Osteoblast (primary cell): ENCODE results near the gene LEO1. TPM values are rescaled to one million over a fixed set of nuclear protein-coding genes. Genes with fewer than 3 reads are reported as not detected.
A peak's percentile ranks its signal among the peaks of the same experiment; 100 is the strongest.

Source experiments
- DNase-seq: peaks from one replicate; pipeline ENCODE4 v3.0.0; 2011; ENCODE audit warnings: low spot score, mixed read lengths; ENCODE audit not compliant: insufficient read length; ENCODE audit errors: missing footprints
- H2AFZ ChIP-seq: 2 replicates; pipeline ENCODE4 v1.6.0; 2011; ENCODE audit warnings: mild to moderate bottlenecking, low read length
- H3K27ac ChIP-seq: 2 replicates; pipeline ENCODE4 v1.5.1; 2011; ENCODE audit warnings: mild to moderate bottlenecking, low read depth, low read length, moderate library complexity
- H3K27me3 ChIP-seq: 2 replicates; pipeline ENCODE4 v1.6.0; 2012; ENCODE audit warnings: mild to moderate bottlenecking, control low read depth, inconsistent platforms, low read length, moderate library complexity; ENCODE audit not compliant: insufficient read depth
- H3K36me3 ChIP-seq: 2 replicates; pipeline ENCODE4 v1.5.1; 2011; ENCODE audit warnings: mild to moderate bottlenecking, low read length, control low read depth, moderate library complexity; ENCODE audit not compliant: insufficient read depth
- H3K4me1 ChIP-seq: 2 replicates; pipeline ENCODE4 v1.5.1; 2011; ENCODE audit warnings: mild to moderate bottlenecking, low read length, control low read depth, moderate library complexity; ENCODE audit not compliant: insufficient read depth
- H3K4me2 ChIP-seq: 2 replicates; pipeline ENCODE4 v1.6.0; 2011; ENCODE audit warnings: mild to moderate bottlenecking, low read length; ENCODE audit not compliant: insufficient read depth
- H3K4me3 ChIP-seq: fragments of 200-600 bp; sonication (generic); 3 replicates; pipeline ENCODE4 v1.5.1; 2012; ENCODE audit warnings: mild to moderate bottlenecking, low read length, inconsistent platforms; ENCODE audit not compliant: insufficient read depth
- H3K79me2 ChIP-seq: 2 replicates; pipeline ENCODE4 v1.6.0; 2012; ENCODE audit warnings: mild to moderate bottlenecking, low read length, control low read depth, inconsistent platforms; ENCODE audit not compliant: insufficient read depth
- H3K9me3 ChIP-seq: 2 replicates; pipeline ENCODE4 v1.5.1; 2011; ENCODE audit warnings: low read depth, low read length, control low read depth
- H4K20me1 ChIP-seq: 2 replicates; pipeline ENCODE4 v1.6.0; 2012; ENCODE audit warnings: mild to moderate bottlenecking, low read length, control low read depth; ENCODE audit not compliant: insufficient read depth
- CTCF ChIP-seq: IDR thresholded peaks from 2 replicates; pipeline ENCODE4 v1.5.1; 2011; ENCODE audit warnings: mild to moderate bottlenecking, low read depth, low read length, moderate library complexity; ENCODE audit errors: extremely low read depth
- total RNA-seq: library from RNA; depleted of rRNA; stranded (reverse); fragments of >200 nt; gene quantifications from 2 replicates; pipeline ENCODE4 v1.2.3, GENCODE V29; 2012

Gene LEO1
- total RNA-seq, 1 donor = 16.3 TPM

GRCh38 chr15:52014616-52015015, 43.0 kb upstream of the LEO1 start:
- no peaks in the 10 kb centered on the region for H3K9me3 ChIP-seq
- H3K4me2 ChIP-seq = no peak overlapping the region
- no peak overlapping the region for H3K4me3 ChIP-seq
- DNase-seq = no peak
- no peaks in the 10 kb centered on the region for H3K36me3 ChIP-seq
- no peaks in the 10 kb centered on the region for H3K79me2 ChIP-seq
- no peaks in the 10 kb centered on the region for H4K20me1 ChIP-seq
- peaks cover 18% of the 10 kb centered on the region for H3K4me1 ChIP-seq
- H3K27me3 ChIP-seq = no peaks in the 10 kb centered on the region
- no peak for TF ChIP-seq CTCF
- H2AFZ ChIP-seq = no peak overlapping the region
- H3K27ac ChIP-seq = no peak overlapping the region

- H3K79me2 ChIP-seq = no peaks in the 10 kb centered on the region
- no peaks in the 10 kb centered on the region for H3K27me3 ChIP-seq
- no peaks in the 10 kb centered on the region for H3K36me3 ChIP-seq
- H3K9me3 ChIP-seq = no peaks in the 10 kb centered on the region
- H3K4me2 ChIP-seq = no peak overlapping the region
- H3K4me1 ChIP-seq = peaks cover 13% of the 10 kb centered on the region
- TF ChIP-seq CTCF = no peak
- no peak overlapping the region for H3K27ac ChIP-seq
- DNase-seq = peak; percentile 92
- no peak overlapping the region for H3K4me3 ChIP-seq
- no peaks in the 10 kb centered on the region for H4K20me1 ChIP-seq
- H2AFZ ChIP-seq = no peak overlapping the region
These were observed 41.7 kb upstream of the LEO1 start for GRCh38 chr15:52013151-52013791.

GRCh38 chr15:52012210-52012609, 40.6 kb upstream of the LEO1 start:
- Histone ChIP-seq H3K9me3 (no peaks in the 10 kb centered on the region), H3K4me3 (no peak overlapping the region), H4K20me1 (no peaks in the 10 kb centered on the region), H3K79me2 (no peaks in the 10 kb centered on the region), H3K27me3 (no peaks in the 10 kb centered on the region), H3K36me3 (no peaks in the 10 kb centered on the region), H3K4me1 (peaks cover 11% of the 10 kb centered on the region), H2AFZ (no peak overlapping the region), H3K27ac (no peak overlapping the region), H3K4me2 (no peak overlapping the region)
- TF ChIP-seq CTCF = no peak
- peak; percentile 51 for DNase-seq

- no peak for DNase-seq
- no peaks in the 10 kb centered on the region for H3K36me3 ChIP-seq
- H3K4me3 ChIP-seq = no peak overlapping the region
- H4K20me1 ChIP-seq = no peaks in the 10 kb centered on the region
- no peaks in the 10 kb centered on the region for H3K79me2 ChIP-seq
- H3K27ac ChIP-seq = no peak overlapping the region
- H3K4me2 ChIP-seq = no peak overlapping the region
- no peaks in the 10 kb centered on the region for H3K9me3 ChIP-seq
- no peak overlapping the region for H2AFZ ChIP-seq
- no peaks in the 10 kb centered on the region for H3K27me3 ChIP-seq
- TF ChIP-seq CTCF = no peak
- peaks cover 16% of the 10 kb centered on the region for H3K4me1 ChIP-seq
These were observed 40.1 kb upstream of the LEO1 start for GRCh38 chr15:52011711-52012144.
